H1 (cell line): ENCODE measurements around the gene AMOTL2. TPM values are rescaled to one million over a fixed set of nuclear protein-coding genes. Genes with fewer than 3 reads are reported as not detected.
A peak's percentile ranks its signal among the peaks of the same experiment; 100 is the strongest.

Experiments
- CTCF ChIA-PET: fragments of 300-600 bp; sonication (Branson Sonifier 250); formaldehyde crosslinking; loops from one replicate; lab custom pipeline; 2021; ENCODE audit not compliant: partially characterized antibody; lab: Charles Lee
- POLR2A ChIA-PET: fragments of 300-600 bp; sonication (Branson Sonifier 250); formaldehyde crosslinking; loops from one replicate; lab custom pipeline; 2021; ENCODE audit warnings: inconsistent platforms; ENCODE audit not compliant: partially characterized antibody; lab: Charles Lee
- DNase-seq, 2 experiments: peaks; one replicate each; pipeline versions ENCODE4 v3.0.0 to v3.0.0-alpha.2; 2010 to 2022; ENCODE audit warnings: low spot score in 2 of 2, low read depth in 1 of 2, mixed read lengths in 1 of 2
- FAIRE-seq: peaks from 2 replicates; lab custom pipeline; 2011; peaks lifted over from hg19 to GRCh38; lab: Jason Lieb, UNC
- H2AFZ ChIP-seq: 2 replicates; pipeline ENCODE4 v1.8.1; 2012; ENCODE audit warnings: low read length, inconsistent platforms
- H2AK5ac ChIP-seq: 2 replicates; pipeline ENCODE4 v1.6.1; 2013; ENCODE audit warnings: low read depth, low read length
- H2BK120ac ChIP-seq: replicated peaks from 2 replicates; pipeline ENCODE3; 2013; ENCODE audit warnings: low read depth, low read length, inconsistent platforms
- H2BK12ac ChIP-seq: 2 replicates; pipeline ENCODE4 v1.6.1; 2013; ENCODE audit warnings: low read depth, low read length
- H2BK15ac ChIP-seq: 2 replicates; pipeline ENCODE4 v1.6.1; 2013; ENCODE audit warnings: low read length
- H2BK20ac ChIP-seq: 2 replicates; pipeline ENCODE4 v1.6.1; 2013; ENCODE audit warnings: low read length
- H2BK5ac ChIP-seq: 2 replicates; pipeline ENCODE4 v1.6.1; 2013; ENCODE audit warnings: low read depth, low read length
- H3K14ac ChIP-seq: 2 replicates; pipeline ENCODE4 v1.6.1; 2013; ENCODE audit warnings: inconsistent platforms; ENCODE audit not compliant: insufficient read length
- H3K18ac ChIP-seq: 2 replicates; pipeline ENCODE4 v1.6.1; 2013; ENCODE audit warnings: low read length; ENCODE audit errors: extremely low read depth
- H3K23ac ChIP-seq: 2 replicates; pipeline ENCODE4 v1.6.1; 2013; ENCODE audit warnings: inconsistent platforms; ENCODE audit not compliant: insufficient read length
- H3K23me2 ChIP-seq: 2 replicates; pipeline ENCODE4 v1.6.1; 2013; ENCODE audit warnings: low read depth, low read length
- H3K27ac ChIP-seq: 2 replicates; pipeline ENCODE4 v1.6.1; 2011; ENCODE audit warnings: low read depth, low read length, inconsistent platforms
- H3K27me3 ChIP-seq, 4 experiments: replicated peaks in 1 of 4; 1 replicate in 1 of 4; 2 replicates in 3 of 4; pipeline versions ENCODE4 v1.6.1 to v1.8.1; 2011 to 2013; ENCODE audit warnings: low read length in 3 of 4, mild to moderate bottlenecking in 3 of 4, inconsistent platforms in 2 of 4, mixed read lengths in 2 of 4, moderate library complexity in 1 of 4; ENCODE audit not compliant: control insufficient read depth in 3 of 4, insufficient read depth in 3 of 4; ENCODE audit errors: extremely low read depth in 1 of 4
- H3K36me3 ChIP-seq, 4 experiments: 2 replicates each; pipeline versions ENCODE4 v1.6.1 to v1.8.1; 2011 to 2013; ENCODE audit warnings: mild to moderate bottlenecking in 4 of 4, low read length in 3 of 4, moderate library complexity in 2 of 4, control low read depth in 1 of 4, inconsistent platforms in 1 of 4; ENCODE audit not compliant: insufficient read depth in 4 of 4, control insufficient read depth in 2 of 4
- H3K4ac ChIP-seq: replicated peaks from 2 replicates; pipeline ENCODE3; 2013; ENCODE audit warnings: low read length, low read depth, mixed read lengths, inconsistent platforms; ENCODE audit not compliant: insufficient read length
- H3K4me1 ChIP-seq, 4 experiments: replicated peaks in 1 of 4; 1 replicate in 1 of 4; 2 replicates in 3 of 4; pipeline versions ENCODE4 v1.6.1 to v1.8.1; 2011 to 2013; ENCODE audit warnings: low read length in 3 of 4, inconsistent platforms in 2 of 4, mixed read lengths in 1 of 4; ENCODE audit not compliant: insufficient read depth in 4 of 4, control insufficient read depth in 3 of 4
- H3K4me2 ChIP-seq, 2 experiments: 2 replicates each; pipeline versions ENCODE4 v1.6.1 to v1.8.1; 2011 to 2013; ENCODE audit warnings: low read depth in 2 of 2, low read length in 2 of 2, control low read depth in 1 of 2, inconsistent platforms in 1 of 2, mild to moderate bottlenecking in 1 of 2; ENCODE audit not compliant: insufficient read depth in 1 of 2
- H3K4me3 ChIP-seq, 4 experiments: fragments of 200-600, 300-600 bp in 1 of 4; sonication (generic), shearing (Covaris generic), sonication (Bioruptor Twin) in 1 of 4; 2 replicates each; pipeline versions ENCODE4 v1.5.1 to v1.8.1; 2011 to 2016; ENCODE audit warnings: low read length in 4 of 4, low read depth in 3 of 4, control low read depth in 2 of 4, inconsistent platforms in 2 of 4, mild to moderate bottlenecking in 2 of 4, mixed read lengths in 1 of 4, moderate library complexity in 1 of 4; ENCODE audit not compliant: insufficient read depth in 2 of 4; ENCODE audit errors: extremely low read depth in 1 of 4
- H3K56ac ChIP-seq: replicated peaks from 2 replicates; pipeline ENCODE3; 2013; ENCODE audit warnings: low read depth, mild to moderate bottlenecking, mixed read lengths, low read length, inconsistent platforms; ENCODE audit not compliant: insufficient read length
- H3K79me1 ChIP-seq: 2 replicates; pipeline ENCODE4 v1.6.1; 2013; ENCODE audit warnings: low read depth, low read length, control low read depth
- H3K79me2 ChIP-seq, 2 experiments: 2 replicates each; pipeline versions ENCODE4 v1.6.1 to v1.8.1; 2012 to 2013; ENCODE audit warnings: low read length in 2 of 2, mild to moderate bottlenecking in 2 of 2, inconsistent platforms in 1 of 2; ENCODE audit not compliant: insufficient read depth in 2 of 2, control insufficient read depth in 1 of 2
- H3K9ac ChIP-seq, 4 experiments: replicated peaks in 1 of 4; 1 replicate in 1 of 4; 2 replicates in 3 of 4; pipeline versions ENCODE4 v1.6.1 to v1.8.1; 2011 to 2013; ENCODE audit warnings: low read depth in 3 of 4, low read length in 3 of 4, control low read depth in 2 of 4, mild to moderate bottlenecking in 2 of 4, moderate library complexity in 2 of 4, inconsistent platforms in 1 of 4; ENCODE audit errors: extremely low read depth in 1 of 4
- H3K9me3 ChIP-seq, 2 experiments: 2 replicates each; pipeline versions ENCODE4 v1.6.1 to v1.8.1; 2012 to 2013; ENCODE audit warnings: mild to moderate bottlenecking in 2 of 2, moderate library complexity in 2 of 2, control low read depth in 1 of 2, inconsistent platforms in 1 of 2, low read depth in 1 of 2, low read length in 1 of 2, mixed read lengths in 1 of 2; ENCODE audit not compliant: insufficient read depth in 2 of 2
- H4K20me1 ChIP-seq, 2 experiments: replicated peaks in 1 of 2; 2 replicates each; pipeline versions ENCODE3 to v1.8.1; 2011 to 2013; ENCODE audit warnings: inconsistent platforms in 2 of 2, low read length in 2 of 2, mild to moderate bottlenecking in 1 of 2; ENCODE audit not compliant: insufficient read depth in 2 of 2, control insufficient read depth in 1 of 2
- H4K5ac ChIP-seq: 2 replicates; pipeline ENCODE4 v1.6.1; 2013; ENCODE audit warnings: low read length, low read depth, mixed read lengths, inconsistent platforms; ENCODE audit not compliant: insufficient read length
- H4K8ac ChIP-seq: 2 replicates; pipeline ENCODE4 v1.8.0; 2013; ENCODE audit warnings: mild to moderate bottlenecking, moderate library complexity, low read length, inconsistent platforms; ENCODE audit not compliant: insufficient read depth; ENCODE audit errors: extremely low read depth
- H4K91ac ChIP-seq: replicated peaks from 2 replicates; pipeline ENCODE3; 2013; ENCODE audit warnings: low read length, mixed read lengths, inconsistent platforms; ENCODE audit not compliant: insufficient read length
- BACH1 ChIP-seq: IDR thresholded peaks from 2 replicates; pipeline ENCODE4 v1.6.1; 2012; ENCODE audit warnings: low read length, improper control_type of control experiment
- BRCA1 ChIP-seq: IDR thresholded peaks from 2 replicates; pipeline ENCODE4 v1.6.1; 2012; ENCODE audit warnings: low read depth, low read length, improper control_type of control experiment
- EZH2 ChIP-seq: fragments of 200-600 bp; sonication (generic); IDR thresholded peaks from 2 replicates; pipeline ENCODE4 v1.7.1; 2012; ENCODE audit warnings: low read depth, mild to moderate bottlenecking, moderate library complexity, low read length, inconsistent platforms; ENCODE audit not compliant: severe bottlenecking
- SIN3A ChIP-seq, 2 experiments: IDR thresholded peaks in 1 of 2; conservative IDR thresholded peaks in 1 of 2; 2 replicates each; pipeline ENCODE4 v1.6.1; 2011 to 2012; ENCODE audit warnings: low read length in 2 of 2, improper control_type of control experiment in 1 of 2, low read depth in 1 of 2, mild to moderate bottlenecking in 1 of 2
- WGBS, 2 experiments: shearing (Covaris generic) in 1 of 2; methylation state at CpG; one replicate each; pipeline versions ENCODE4 v1.1.6 to v1.1.7; 2013 to 2015; ENCODE audit warnings: low lambda C conversion rate in 2 of 2, mixed read lengths in 2 of 2, inconsistent platforms in 1 of 2, low coverage in 1 of 2, missing lambda C conversion rate in 1 of 2; ENCODE audit not compliant: insufficient replicate concordance in 2 of 2, insufficient coverage in 1 of 2, insufficient read length in 1 of 2; ENCODE audit errors: extremely low coverage in 1 of 2, missing lambda C conversion rate in 1 of 2; 5-methylcytosine and 5-hydroxymethylcytosine counted together
- polyA plus RNA-seq, 7 experiments: library from polyadenylated mRNA; depleted of rRNA in 3 of 7; stranded (reverse) in 5 of 7; unstranded in 2 of 7; fragments of >200 nt in 5 of 7; fragments of 200-250 nt in 2 of 7; gene quantifications; 1 replicate in 5 of 7; 2 replicates in 1 of 7; 4 replicates in 1 of 7; pipeline versions ENCODE4 v1.2.1 to v1.2.3, GENCODE V29; 2011 to 2013; ENCODE audit warnings: missing spikeins in 2 of 7, mixed read lengths in 2 of 7
- total RNA-seq: library from RNA; stranded (reverse); fragmentation: NEBNext Ultra II Directional; extraction: Animal tissue kit (Norgen Biotek cat#: 25700); gene quantifications from 2 replicates; pipeline ENCODE4 v1.2.1, GENCODE V29; 2021

AMOTL2 gene
- total and polyA plus RNA-seq, 2 of the 8 experiments (the other 6 are each of a cell fraction or from before 2014, with no cell fraction given), result 19.0 to 63.7 TPM

DNA sequence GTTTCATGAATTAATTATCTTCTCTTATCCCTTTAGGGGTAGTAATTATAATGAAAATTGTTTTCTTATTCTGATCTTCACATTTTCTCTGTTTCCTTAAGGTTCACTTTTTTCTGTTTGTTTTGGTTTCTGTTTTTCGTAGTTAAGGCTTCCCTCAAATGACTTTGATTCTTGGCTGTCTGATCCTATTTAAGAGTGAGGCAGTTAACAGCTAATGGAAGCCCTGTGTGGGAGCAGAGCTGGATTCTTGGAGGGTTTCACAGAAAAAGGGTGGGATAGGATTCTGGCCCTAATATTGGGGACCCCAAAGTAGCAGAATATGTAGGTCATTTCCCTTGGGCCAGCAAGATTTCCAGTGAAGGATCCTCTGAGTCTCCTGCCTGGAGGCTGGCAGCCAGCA is 6.8 kb upstream of the AMOTL2 start:
- Histone ChIP-seq H2BK15ac (0 out of 2 replicates have a peak overlapping the region, but pooled peaks have one; percentile 63), H3K4me2 (0 out of 4 replicates have a peak overlapping the region, but pooled peaks of 1 of the 2 experiments have one; percentile 33)
- 77% methylated on average over 1 of the region's 1 CpG; no CpG with 5 or more reads in 1 of the 2 experiments for WGBS, 2 experiments

More for the DNA sequence above, 6.8 kb upstream of the AMOTL2 start:
- Histone ChIP-seq H3K18ac (no peak overlapping the region), H3K9ac (no peak overlapping the region; a peak in 1 of 7 replicates), H2BK20ac (peak overlapping the region; percentile 76; the same call in 1 of the 2 replicates), H3K79me1 (no peaks in the 10 kb centered on the region), H4K20me1 (no peaks in the 10 kb centered on the region), H4K8ac (no peak overlapping the region), H3K56ac (no peak overlapping the region), H2BK12ac (peak overlapping the region; percentile 62; the same call in 1 of the 2 replicates), H3K4me1 (peaks cover 6 to 21% (median 16%) of the 10 kb centered on the region in 4 experiments), H3K14ac (no peak overlapping the region), H2BK120ac (no peak overlapping the region), H3K4me3 (no peak overlapping the region), H3K23ac (no peak overlapping the region), H3K27me3 (peaks cover 7 to 27% (median 16%) of the 10 kb centered on the region in 4 experiments), H3K36me3 (no peaks in the 10 kb centered on the region), H2AFZ (no peak overlapping the region), H2AK5ac (no peak overlapping the region), H4K5ac (no peak overlapping the region), H2BK5ac (no peak overlapping the region), H3K23me2 (no peaks in the 10 kb centered on the region), H3K4ac (no peak overlapping the region), H3K27ac (no peak overlapping the region), H4K91ac (no peak overlapping the region), H3K9me3 (no peaks in the 10 kb centered on the region), H3K79me2 (no peaks in the 10 kb centered on the region)
- no peak for FAIRE-seq
- DNase-seq, result no peak
- TF ChIP-seq EZH2, result no peak
- TF ChIP-seq SIN3A (conservative IDR thresholded peaks at IDR 0.05 in 1 of 2, IDR thresholded peaks at IDR 0.05 in 1 of 2; ENCODE audit: low read depth in 1 of 2, low read length in 2 of 2), result no peak
- no peak for TF ChIP-seq BRCA1
- TF ChIP-seq BACH1, result no peak
- CTCF ChIA-PET, result interaction anchor here (0.7 to 14.7 kb wide), 7 partner anchors 10 to 97 kb away, joined by 3 to 144 read pairs (median 3); no protein-coding TSS in a partner anchor
- POLR2A ChIA-PET, result interaction anchor here (1.0 to 45.2 kb wide), 7 partner anchors 8 to 75 kb away, joined by 4 to 1731 read pairs (median 7); no protein-coding TSS in a partner anchor
